NCI-H2227 treated with DMSO at 0.1 percent for 48 hours (cell line): ENCODE measurements around the gene MEP1B.

Experiments
- DNase-seq: peaks from one replicate; lab custom pipeline; 2025; lab: John Stamatoyannopoulos, UW

MEP1B gene

GRCh38 chr18:32267463-32267862 lies 77.6 kb downstream of the MEP1B start:
- DNase-seq: no peak
